DOHH2 (cell line): ENCODE measurements around the gene GDAP1L1.
"Not testable (repeated sequence)": the region's sequence is repeated elsewhere in the genome, so short reads cannot be mapped to it uniquely, and the experiment has no call there.

Experiments
- H3F3A ChIP-seq: fragments of 200-600 bp; sonication (generic), shearing (Covaris generic); 2 replicates; pipeline ENCODE4 v1.6.0; 2016; ENCODE audit warnings: antibody characterized with exemption, mild to moderate bottlenecking; ENCODE audit not compliant: control insufficient read depth, insufficient read depth
- H3K27ac ChIP-seq: fragments of 200-600 bp; sonication (generic); 2 replicates; pipeline ENCODE4 v1.5.1; 2014; ENCODE audit warnings: low read depth, mild to moderate bottlenecking, low read length, moderate library complexity
- H3K27me3 ChIP-seq: fragments of 200-600 bp; sonication (generic); 2 replicates; pipeline ENCODE4 v1.6.1; 2014; ENCODE audit warnings: mild to moderate bottlenecking, low read length, mixed read lengths; ENCODE audit not compliant: control insufficient read depth
- H3K36me3 ChIP-seq: fragments of 200-600 bp; sonication (generic); 2 replicates; pipeline ENCODE4 v1.6.1; 2014; ENCODE audit warnings: mild to moderate bottlenecking, low read length, moderate library complexity, mixed read lengths; ENCODE audit not compliant: control insufficient read depth
- H3K4me1 ChIP-seq: fragments of 200-600 bp; sonication (generic); 2 replicates; pipeline ENCODE4 v1.6.1; 2014; ENCODE audit warnings: mild to moderate bottlenecking, low read length, mixed read lengths; ENCODE audit not compliant: control insufficient read depth
- H3K4me2 ChIP-seq: fragments of 200-600 bp; sonication (generic); 2 replicates; pipeline ENCODE4 v1.6.0; 2014; ENCODE audit warnings: mild to moderate bottlenecking, low read length, moderate library complexity
- H3K4me3 ChIP-seq: fragments of 200-600 bp; sonication (generic); 2 replicates; pipeline ENCODE4 v1.5.1; 2014; ENCODE audit warnings: mild to moderate bottlenecking, low read length, mixed read lengths
- H3K79me2 ChIP-seq: fragments of 200-600 bp; sonication (generic); 2 replicates; pipeline ENCODE4 v1.6.1; 2014; ENCODE audit warnings: mild to moderate bottlenecking, low read length, mixed read lengths; ENCODE audit not compliant: control insufficient read depth
- H3K9me2 ChIP-seq: fragments of 200-600 bp; sonication (generic); replicated peaks from 2 replicates; pipeline ENCODE4 v1.6.1; 2014; ENCODE audit warnings: mild to moderate bottlenecking, low read length, mixed read lengths; ENCODE audit not compliant: control insufficient read depth
- H3K9me3 ChIP-seq: fragments of 200-600 bp; sonication (generic); 2 replicates; pipeline ENCODE4 v1.6.1; 2014; ENCODE audit warnings: antibody characterized with exemption, low read length, mixed read lengths; ENCODE audit not compliant: control insufficient read depth, insufficient read depth
- H4K20me1 ChIP-seq: fragments of 200-600 bp; sonication (generic); 2 replicates; pipeline ENCODE4 v1.6.0; 2014; ENCODE audit warnings: low read depth, mild to moderate bottlenecking, antibody characterized with exemption, low read length, moderate library complexity; ENCODE audit not compliant: control insufficient read depth, insufficient read depth
- CTCF ChIP-seq: fragments of 200-600 bp; sonication (generic); IDR thresholded peaks from one replicate; pipeline ENCODE4 v1.5.1; 2014; ENCODE audit warnings: antibody characterized with exemption, mild to moderate bottlenecking, low read depth, low read length; ENCODE audit not compliant: poor library complexity, severe bottlenecking
- EZH2phosphoT487 ChIP-seq: fragments of 200-600 bp; sonication (generic); IDR thresholded peaks from 2 replicates; pipeline ENCODE4 v1.6.1; 2017; ENCODE audit warnings: borderline replicate concordance, mild to moderate bottlenecking, antibody characterized with exemption, low read length, moderate library complexity, mixed read lengths

GDAP1L1 gene

DNA sequence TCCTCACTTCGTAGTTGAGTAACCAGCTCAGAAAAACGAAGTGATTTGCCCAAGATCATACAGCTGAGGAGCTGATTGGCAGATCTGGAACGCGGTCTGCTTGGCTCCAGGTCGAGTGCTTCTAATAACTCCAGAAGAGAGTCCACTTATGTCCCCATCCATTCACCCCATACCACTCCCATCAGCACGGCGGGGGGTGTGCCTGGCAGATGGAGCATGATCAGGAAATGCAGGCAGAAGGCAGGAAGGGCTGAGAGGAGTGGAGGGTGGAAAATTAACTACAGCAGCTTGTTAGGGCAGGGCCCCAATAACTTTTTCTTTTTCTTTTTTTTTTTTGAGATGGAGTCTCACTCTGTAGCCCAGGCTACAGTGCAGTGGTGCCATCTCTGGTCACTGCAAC, 48.9 kb downstream of the GDAP1L1 start:
- H3K9me2 ChIP-seq: no peaks in the 10 kb centered on the region
- TF ChIP-seq EZH2phosphoT487: no peak
- TF ChIP-seq CTCF: no peak
- no peaks in the 10 kb centered on the region for H3K36me3 ChIP-seq
- no peaks in the 10 kb centered on the region for H3K9me3 ChIP-seq
- no peaks in the 10 kb centered on the region for H4K20me1 ChIP-seq
- no peak overlapping the region for H3K4me3 ChIP-seq
- H3K27ac ChIP-seq: no peak overlapping the region
- H3K4me2 ChIP-seq: no peak overlapping the region
- H3K27me3 ChIP-seq: no peaks in the 10 kb centered on the region
- no peaks in the 10 kb centered on the region for H3F3A ChIP-seq
- H3K79me2 ChIP-seq: no peaks in the 10 kb centered on the region
- H3K4me1 ChIP-seq: no peaks in the 10 kb centered on the region

GRCh38 chr20:44297721-44298120, 50.6 kb downstream of the GDAP1L1 start:
- H3K4me1 ChIP-seq: no peaks in the 10 kb centered on the region
- no peak overlapping the region for H3K4me3 ChIP-seq
- TF ChIP-seq CTCF (no peak), EZH2phosphoT487 (no peak)
- no peaks in the 10 kb centered on the region for H3K36me3 ChIP-seq
- no peak overlapping the region for H3K27ac ChIP-seq
- H3K27me3 ChIP-seq: no peaks in the 10 kb centered on the region
- no peaks in the 10 kb centered on the region for H3K9me3 ChIP-seq
- H3K79me2 ChIP-seq: no peaks in the 10 kb centered on the region
- H3K9me2 ChIP-seq: no peaks in the 10 kb centered on the region
- no peaks in the 10 kb centered on the region for H4K20me1 ChIP-seq
- no peaks in the 10 kb centered on the region for H3F3A ChIP-seq
- no peak overlapping the region for H3K4me2 ChIP-seq

- H3F3A ChIP-seq, H3K4me1 ChIP-seq, H3K27ac ChIP-seq, H3K27me3 ChIP-seq, H3K36me3 ChIP-seq, H3K9me3 ChIP-seq, H3K4me3 ChIP-seq, H3K4me2 ChIP-seq, H4K20me1 ChIP-seq, H3K79me2 ChIP-seq, H3K9me2 ChIP-seq: not testable (repeated sequence)
Measured at GRCh38 chr20:44299011-44299535, 52.0 kb downstream of the GDAP1L1 start.

GRCh38 chr20:44301285-44301684, 54.2 kb downstream of the GDAP1L1 start:
- no peak overlapping the region for H3K4me3 ChIP-seq
- no peaks in the 10 kb centered on the region for H3F3A ChIP-seq
- H3K27ac ChIP-seq: no peak overlapping the region
- no peaks in the 10 kb centered on the region for H3K27me3 ChIP-seq
- no peak overlapping the region for H3K4me2 ChIP-seq
- no peaks in the 10 kb centered on the region for H3K36me3 ChIP-seq
- H4K20me1 ChIP-seq: no peaks in the 10 kb centered on the region
- no peaks in the 10 kb centered on the region for H3K79me2 ChIP-seq
- no peaks in the 10 kb centered on the region for H3K9me3 ChIP-seq
- no peaks in the 10 kb centered on the region for H3K9me2 ChIP-seq
- no peaks in the 10 kb centered on the region for H3K4me1 ChIP-seq
- TF ChIP-seq EZH2phosphoT487 (no peak), CTCF (no peak)
